ENCODE measurements around the gene NGEF.

GRCh38 chr2:232910376-232910775 lies 102.7 kb downstream of the NGEF start:
- TF ChIP-seq CTCF (IDR thresholded peaks at IDR 0.05) (no peak), RAD21 (IDR thresholded peaks at IDR 0.05; ENCODE audit: low read length) (no peak), RFX5 (IDR thresholded peaks at IDR 0.05; ENCODE audit: low read length) (no peak), CHD2 (IDR thresholded peaks at IDR 0.05; ENCODE audit: low read length, partially characterized antibody) (no peak), REST (IDR thresholded peaks at IDR 0.05; ENCODE audit: low read depth, low read length) (no peak), GABPA (IDR thresholded peaks at IDR 0.05; ENCODE audit: low read depth) (no peak), POLR2AphosphoS5 (IDR thresholded peaks at IDR 0.05; ENCODE audit: low read depth, low read length) (no peak), IRF3 (IDR thresholded peaks at IDR 0.05; ENCODE audit: low read depth, low read length) (no peak)
